GM12874 (cell line): Measurements from ENCODE around the gene CACNG1.

Experiments used
- CTCF ChIP-seq: IDR thresholded peaks from 2 replicates; pipeline ENCODE4 v1.5.1; 2011; ENCODE audit warnings: low read depth, mild to moderate bottlenecking, control low read depth, low read length, moderate library complexity; ENCODE audit not compliant: insufficient read depth

CACNG1 gene

GRCh38 chr17:67053438-67054000 is 9.2 kb downstream of the CACNG1 start:
- no peak for TF ChIP-seq CTCF

- TF ChIP-seq CTCF: no peak
These were observed 9.7 kb downstream of the CACNG1 start for GRCh38 chr17:67054011-67054591.

GRCh38 chr17:67054608-67055007 is 10.3 kb downstream of the CACNG1 start:
- TF ChIP-seq CTCF: no peak

DNA sequence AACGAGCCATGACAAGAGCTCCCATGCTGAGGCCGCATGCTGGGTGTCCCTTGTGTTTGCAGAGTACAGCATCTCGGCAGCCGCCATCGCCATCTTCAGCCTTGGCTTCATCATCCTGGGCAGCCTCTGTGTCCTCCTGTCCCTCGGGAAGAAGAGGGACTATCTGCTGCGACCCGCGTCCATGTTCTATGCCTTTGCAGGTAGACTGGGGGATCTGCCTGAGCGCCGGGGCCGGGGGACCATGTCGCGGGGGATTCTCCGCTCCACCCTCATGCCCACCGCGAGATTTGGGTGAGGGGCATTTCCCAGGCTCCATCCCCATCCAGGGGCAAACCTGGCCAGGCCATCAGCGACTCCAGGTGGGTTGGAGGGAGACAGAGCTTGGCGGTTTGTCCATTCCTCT is 10.7 kb downstream of the CACNG1 start:
- TF ChIP-seq CTCF: no peak

GRCh38 chr17:67055811-67056745 is 11.7 kb downstream of the CACNG1 start:
- no peak for TF ChIP-seq CTCF

- no peak for TF ChIP-seq CTCF
These were observed 12.6 kb downstream of the CACNG1 start for GRCh38 chr17:67056746-67057490.

- TF ChIP-seq CTCF: no peak
These were observed 13.7 kb downstream of the CACNG1 start for GRCh38 chr17:67058036-67058435.
